Coronary artery (tissue), 2 donors: Measurements from ENCODE around the gene ENTHD1.
"Not testable (repeated sequence)": the region's sequence is repeated elsewhere in the genome, so short reads cannot be mapped to it uniquely, and the experiment has no call there.

Experiments
- DNase-seq: peaks from one replicate; pipeline ENCODE4 v3.0.0-alpha.2; 2017; ENCODE audit warnings: low spot score
- H3K27ac ChIP-seq, 2 donors: fragments of 200-600 bp; sonication (generic); one replicate each; pipeline ENCODE4 v1.5.1; 2016 to 2019
- H3K4me3 ChIP-seq: fragments of 200-600 bp; sonication (generic); 2 replicates; pipeline ENCODE4 v1.5.1; 2016; ENCODE audit warnings: mild to moderate bottlenecking, moderate library complexity
- TF ChIP-seq, protein P1 (sequence below): fragments of 200-600 bp; sonication (generic); IDR thresholded peaks from one replicate; pipeline ENCODE4 v1.5.1; 2019; ENCODE audit warnings: antibody characterized with exemption

Gene ENTHD1

DNA sequence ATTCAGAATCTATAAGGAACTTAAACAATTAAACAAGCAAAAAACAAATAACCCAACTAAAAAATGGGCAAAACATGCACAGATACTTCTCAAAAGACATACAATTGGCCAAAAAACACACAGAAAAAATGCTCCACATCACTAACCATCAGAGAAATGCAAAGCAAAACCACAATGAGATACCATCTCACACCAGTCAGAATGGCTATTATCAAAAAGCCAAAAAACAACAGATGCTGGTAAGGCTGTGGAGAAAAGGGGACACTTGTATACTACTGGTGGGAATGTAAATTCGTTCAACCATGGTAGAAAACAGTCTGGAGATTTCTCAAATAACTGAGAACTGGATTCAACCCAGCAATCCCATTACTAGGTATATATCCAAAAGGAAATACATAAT lies 24.8 kb downstream of the ENTHD1 start:
- TF ChIP-seq, protein P1, sequence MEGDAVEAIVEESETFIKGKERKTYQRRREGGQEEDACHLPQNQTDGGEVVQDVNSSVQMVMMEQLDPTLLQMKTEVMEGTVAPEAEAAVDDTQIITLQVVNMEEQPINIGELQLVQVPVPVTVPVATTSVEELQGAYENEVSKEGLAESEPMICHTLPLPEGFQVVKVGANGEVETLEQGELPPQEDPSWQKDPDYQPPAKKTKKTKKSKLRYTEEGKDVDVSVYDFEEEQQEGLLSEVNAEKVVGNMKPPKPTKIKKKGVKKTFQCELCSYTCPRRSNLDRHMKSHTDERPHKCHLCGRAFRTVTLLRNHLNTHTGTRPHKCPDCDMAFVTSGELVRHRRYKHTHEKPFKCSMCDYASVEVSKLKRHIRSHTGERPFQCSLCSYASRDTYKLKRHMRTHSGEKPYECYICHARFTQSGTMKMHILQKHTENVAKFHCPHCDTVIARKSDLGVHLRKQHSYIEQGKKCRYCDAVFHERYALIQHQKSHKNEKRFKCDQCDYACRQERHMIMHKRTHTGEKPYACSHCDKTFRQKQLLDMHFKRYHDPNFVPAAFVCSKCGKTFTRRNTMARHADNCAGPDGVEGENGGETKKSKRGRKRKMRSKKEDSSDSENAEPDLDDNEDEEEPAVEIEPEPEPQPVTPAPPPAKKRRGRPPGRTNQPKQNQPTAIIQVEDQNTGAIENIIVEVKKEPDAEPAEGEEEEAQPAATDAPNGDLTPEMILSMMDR: no peak
- Histone ChIP-seq H3K4me3 (no peak overlapping the region), H3K27ac (no peak overlapping the region)
- DNase-seq: no peak

- Histone ChIP-seq H3K4me3 (no peak overlapping the region), H3K27ac (no peak overlapping the region)
- no peak for DNase-seq
- TF ChIP-seq, protein P1: no peak
Measured at GRCh38 chr22:39859903-39860588, 33.5 kb downstream of the ENTHD1 start.

GRCh38 chr22:39856588-39856987 lies 37.0 kb downstream of the ENTHD1 start:
- TF ChIP-seq, protein P1: no peak
- H3K27ac ChIP-seq: no peak overlapping the region
- DNase-seq: no peak
- H3K4me3 ChIP-seq: no peak overlapping the region

- Histone ChIP-seq H3K4me3 (no peak overlapping the region), H3K27ac (no peak overlapping the region)
- no peak for DNase-seq
Measured at GRCh38 chr22:39852799-39853198, 40.8 kb downstream of the ENTHD1 start.

DNA sequence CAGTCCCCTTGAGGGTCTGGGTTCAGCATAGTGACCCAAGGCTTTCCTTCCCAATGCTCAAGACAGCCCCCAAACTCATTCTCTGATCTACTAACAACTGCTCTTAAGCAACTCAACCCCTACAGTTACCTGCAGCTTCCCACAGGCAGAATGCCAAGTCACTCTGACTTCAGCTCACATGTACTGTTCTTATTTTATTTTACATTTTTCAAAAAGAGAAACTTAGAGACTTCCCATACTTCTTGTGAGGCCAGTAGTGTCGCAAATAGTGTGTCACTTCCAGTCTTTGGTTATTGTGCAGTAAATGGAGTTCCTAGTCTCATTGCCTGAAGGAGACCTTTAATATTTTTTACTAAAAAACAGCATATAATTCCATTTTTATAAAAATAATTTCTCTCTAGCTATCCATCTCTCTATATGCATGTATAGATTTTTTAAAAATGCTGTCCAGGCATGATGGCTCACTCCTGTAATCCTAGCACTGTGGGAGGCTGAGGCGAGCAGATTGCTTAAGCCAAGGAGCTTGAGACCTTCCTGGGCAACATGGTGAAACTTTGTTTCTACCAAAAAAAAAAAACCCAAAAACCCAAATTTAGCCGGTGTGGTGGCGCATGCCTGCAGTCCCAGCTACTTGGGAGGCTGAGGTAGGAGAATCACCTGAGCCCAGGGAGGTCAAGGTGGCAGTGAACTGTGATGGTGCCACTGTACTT lies 41.8 kb downstream of the ENTHD1 start:
- Histone ChIP-seq H3K27ac (no peak overlapping the region), H3K4me3 (no peak overlapping the region)
- DNase-seq: no peak
- TF ChIP-seq, protein P1: no peak

More at GRCh38 chr22:39852799-39853198, 40.8 kb downstream of the ENTHD1 start:
- TF ChIP-seq, protein P1: no peak

DNA sequence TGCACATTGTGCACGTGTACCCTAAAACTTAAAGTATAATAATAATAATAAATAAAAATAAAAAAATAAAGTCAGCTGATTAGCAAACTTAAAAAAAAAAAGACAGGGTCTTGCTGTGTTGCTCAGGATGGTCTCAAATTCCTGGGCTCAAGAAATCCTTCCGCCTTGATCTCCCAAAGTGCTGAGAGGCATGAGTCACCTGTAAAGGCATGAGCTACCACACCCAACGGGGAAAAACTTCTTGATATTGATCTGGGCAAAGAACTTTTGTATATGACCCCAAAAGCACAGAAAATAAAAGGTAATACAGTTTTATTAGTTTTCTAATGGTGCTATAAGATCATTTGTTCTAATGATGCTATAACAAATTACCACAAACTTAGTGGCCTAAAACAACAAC lies 46.1 kb downstream of the ENTHD1 start:
- DNase-seq: no peak
- Histone ChIP-seq H3K4me3 (no peak overlapping the region), H3K27ac (no peak overlapping the region)
- TF ChIP-seq, protein P1: no peak

- DNase-seq, H3K4me3 ChIP-seq, H3K27ac ChIP-seq: not testable (repeated sequence)
Measured at GRCh38 chr22:39846539-39846938, 47.0 kb downstream of the ENTHD1 start.
